AML-193 (cell line): Measurements from ENCODE around the gene ADCK2.
"Not testable (repeated sequence)": the region's sequence is repeated elsewhere in the genome, so short reads cannot be mapped to it uniquely, and the experiment has no call there.

Source experiments
- DNase-seq, 2 experiments: peaks; one replicate each; lab custom pipeline; 2025; lab: John Stamatoyannopoulos, UW

The ADCK2 gene

GRCh38 chr7:140673063-140673773, 473 bp downstream of the ADCK2 start:
- no peak for DNase-seq

GRCh38 chr7:140673774-140674155, 1.0 kb downstream of the ADCK2 start:
- no peak for DNase-seq

- DNase-seq: no peak
These were observed 1.6 kb downstream of the ADCK2 start for GRCh38 chr7:140674356-140674800.

- DNase-seq: peak; percentile 87 to 93
These were observed 2.4 kb downstream of the ADCK2 start for GRCh38 chr7:140674899-140675701.

- DNase-seq: no peak
These were observed 3.0 kb downstream of the ADCK2 start for GRCh38 chr7:140675726-140676125.

- DNase-seq: no peak
These were observed 3.6 kb downstream of the ADCK2 start for GRCh38 chr7:140676306-140676705.

- DNase-seq: not testable (repeated sequence)
These were observed 4.2 kb downstream of the ADCK2 start for GRCh38 chr7:140676956-140677355.

- DNase-seq: no peak
These were observed 4.8 kb downstream of the ADCK2 start for GRCh38 chr7:140677496-140677895.

- DNase-seq: no peak
These were observed 5.5 kb downstream of the ADCK2 start for GRCh38 chr7:140678081-140678815.

- no peak for DNase-seq
These were observed 6.0 kb downstream of the ADCK2 start for GRCh38 chr7:140678816-140679130.

- no peak for DNase-seq
These were observed 6.4 kb downstream of the ADCK2 start for GRCh38 chr7:140679186-140679585.

- no peak for DNase-seq
These were observed 8.1 kb downstream of the ADCK2 start for GRCh38 chr7:140680886-140681285.

- no peak for DNase-seq
These were observed 9.0 kb downstream of the ADCK2 start for GRCh38 chr7:140681766-140682165.

GRCh38 chr7:140683657-140684056, 10.9 kb downstream of the ADCK2 start:
- no peak for DNase-seq

- DNase-seq: no peak
These were observed 11.6 kb downstream of the ADCK2 start for GRCh38 chr7:140684066-140684950.

GRCh38 chr7:140685407-140686087, 12.8 kb downstream of the ADCK2 start:
- DNase-seq: no peak

GRCh38 chr7:140686921-140687320, 14.2 kb downstream of the ADCK2 start:
- DNase-seq: no peak

- no peak for DNase-seq
These were observed 15.6 kb downstream of the ADCK2 start for GRCh38 chr7:140688341-140688740.

- DNase-seq: no peak
These were observed 16.7 kb downstream of the ADCK2 start for GRCh38 chr7:140689199-140690152.
